Effector CD8-positive, alpha-beta T cell (primary cell): ENCODE measurements around the gene GAS7.

Experiments used
- DNase-seq: peaks from one replicate; lab custom pipeline; 2025; lab: John Stamatoyannopoulos, UW

The GAS7 gene

GRCh38 chr17:10200645-10201044 is 2.2 kb upstream of the GAS7 start:
- DNase-seq, result no peak

GRCh38 chr17:10200016-10200415 is 1.6 kb upstream of the GAS7 start:
- DNase-seq, result no peak

GRCh38 chr17:10197721-10198508 is 491 bp downstream of the GAS7 start:
- DNase-seq, result no peak

DNA sequence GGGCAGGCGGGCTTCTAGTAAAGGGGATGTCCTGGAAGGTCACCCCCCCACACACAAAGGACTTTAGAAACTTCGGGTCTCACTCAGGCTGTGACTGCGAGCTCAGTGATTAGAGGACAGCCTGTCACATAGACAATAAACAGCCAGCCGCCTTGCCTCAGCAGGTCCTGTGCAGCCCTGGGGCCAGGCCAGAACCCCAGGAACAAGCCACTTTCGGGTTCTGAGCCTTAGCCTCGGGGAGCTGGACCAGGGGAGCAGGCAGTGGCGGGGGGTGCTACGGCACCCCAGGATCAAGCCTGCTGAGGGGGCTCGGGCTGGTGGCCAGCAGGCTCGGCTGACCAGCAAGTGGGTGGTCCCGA is 1.1 kb downstream of the GAS7 start:
- DNase-seq, result no peak

GRCh38 chr17:10196941-10197340 is 1.5 kb downstream of the GAS7 start:
- no peak for DNase-seq

DNA sequence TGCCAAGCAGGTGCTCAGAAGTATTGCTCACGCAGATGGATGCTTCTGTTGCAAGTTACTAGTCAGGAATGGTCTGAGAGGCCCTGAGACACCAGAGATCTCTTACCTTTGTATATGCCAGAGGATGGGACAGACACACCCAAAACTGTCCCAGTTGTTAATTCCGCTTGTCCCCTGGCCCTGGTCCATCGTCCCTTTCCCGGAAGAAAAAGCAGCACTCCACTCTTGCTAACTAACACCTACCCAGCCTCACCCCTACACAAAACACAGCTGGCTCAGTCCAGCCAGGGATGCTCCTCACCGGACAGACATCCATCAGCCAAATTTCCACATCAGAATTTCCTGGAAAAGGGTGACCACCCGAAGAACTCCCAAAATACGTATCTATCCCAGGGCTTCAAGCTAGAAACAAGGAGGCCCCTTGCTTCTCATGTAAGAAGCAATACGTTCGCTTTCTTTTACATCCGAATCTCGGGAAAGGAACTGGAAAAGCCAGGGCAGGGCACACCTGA is 2.0 kb downstream of the GAS7 start:
- DNase-seq, result no peak

DNA sequence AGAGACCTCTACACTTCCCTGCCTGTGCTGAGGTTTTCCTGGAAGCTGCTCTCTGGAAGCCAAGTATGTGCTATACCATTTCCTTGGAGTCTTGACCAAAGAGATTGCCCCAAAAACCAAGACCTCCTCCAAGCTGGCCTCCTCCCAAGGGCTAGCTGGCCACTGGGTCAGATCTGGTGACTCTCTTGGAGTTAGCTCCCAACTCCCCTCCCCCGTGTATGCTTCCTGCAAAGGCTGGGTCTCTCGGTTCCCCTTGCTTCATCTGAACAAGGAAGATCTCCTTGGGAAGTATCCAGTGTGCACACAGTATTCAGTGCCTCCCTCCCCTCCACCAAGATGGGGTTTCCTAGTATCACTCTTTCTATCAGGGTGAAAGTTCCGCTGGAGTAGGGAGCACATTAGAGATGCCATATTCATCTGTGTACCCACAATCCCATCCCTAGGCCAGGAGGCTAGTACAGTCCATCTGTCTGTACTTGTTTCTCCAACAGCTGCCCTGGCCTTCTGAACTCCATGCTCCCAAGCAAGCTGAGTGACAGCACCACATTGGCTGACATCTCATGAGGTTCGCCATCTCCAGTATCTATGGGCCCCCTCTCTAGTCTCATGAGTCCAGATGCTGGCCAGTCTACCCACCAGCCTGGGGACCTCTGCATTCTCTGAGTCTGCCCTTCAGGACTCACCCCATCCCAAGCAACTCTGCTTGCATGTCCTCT is 3.2 kb downstream of the GAS7 start:
- no peak for DNase-seq

GRCh38 chr17:10193632-10194031 is 4.8 kb downstream of the GAS7 start:
- no peak for DNase-seq

GRCh38 chr17:10192972-10193371 is 5.4 kb downstream of the GAS7 start:
- DNase-seq, result no peak

DNA sequence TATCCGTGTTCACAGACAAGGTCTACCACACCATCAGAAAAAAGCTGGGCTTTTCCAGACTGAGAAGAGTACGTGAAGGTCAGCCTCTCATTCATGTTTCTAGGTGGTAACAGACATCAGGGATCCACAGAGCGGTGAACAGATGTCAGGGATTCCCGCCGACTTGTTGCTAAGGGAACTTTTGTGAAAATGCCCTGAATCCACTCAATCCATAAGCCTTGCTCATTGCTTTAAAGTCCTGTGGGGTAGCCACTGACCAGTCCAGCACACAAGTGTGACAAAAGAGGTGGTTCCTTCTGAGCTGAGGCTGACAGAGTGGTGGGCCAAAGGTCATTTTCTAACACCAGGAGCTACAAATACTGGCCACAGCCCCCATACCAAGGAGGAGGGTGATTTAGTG is 5.9 kb downstream of the GAS7 start:
- DNase-seq, result no peak

GRCh38 chr17:10187456-10187855 is 10.9 kb downstream of the GAS7 start:
- DNase-seq, result no peak

- no peak for DNase-seq
Measured at GRCh38 chr17:10186771-10187410, 11.5 kb downstream of the GAS7 start.

- DNase-seq, result no peak
Measured at GRCh38 chr17:10183931-10184930, 14.2 kb downstream of the GAS7 start.

DNA sequence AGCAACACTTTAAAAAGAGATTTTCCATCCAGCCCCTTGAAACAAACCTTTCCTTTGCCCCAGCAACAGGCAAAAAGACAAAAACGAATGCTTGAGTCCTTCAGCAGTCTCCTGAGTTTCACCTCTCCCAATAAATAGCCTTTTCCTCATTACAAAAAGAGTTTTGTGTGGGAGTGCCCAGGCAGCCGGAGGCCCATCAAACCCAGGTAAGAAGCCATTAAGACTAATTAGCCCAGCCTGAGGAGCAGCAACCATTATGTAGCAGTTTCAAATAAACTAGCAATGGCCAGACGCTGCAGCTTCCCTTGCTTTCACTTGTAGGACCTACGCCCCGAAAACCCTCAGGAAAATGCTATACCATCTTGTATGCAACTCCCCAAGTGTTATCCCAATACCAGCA is 15.6 kb downstream of the GAS7 start:
- no peak for DNase-seq

GRCh38 chr17:10178506-10178991 is 19.9 kb downstream of the GAS7 start:
- DNase-seq, result no peak

- no peak for DNase-seq
Measured at GRCh38 chr17:10177913-10178505, 20.4 kb downstream of the GAS7 start.

- DNase-seq, result no peak
Measured at GRCh38 chr17:10177131-10177912, 21.1 kb downstream of the GAS7 start.

DNA sequence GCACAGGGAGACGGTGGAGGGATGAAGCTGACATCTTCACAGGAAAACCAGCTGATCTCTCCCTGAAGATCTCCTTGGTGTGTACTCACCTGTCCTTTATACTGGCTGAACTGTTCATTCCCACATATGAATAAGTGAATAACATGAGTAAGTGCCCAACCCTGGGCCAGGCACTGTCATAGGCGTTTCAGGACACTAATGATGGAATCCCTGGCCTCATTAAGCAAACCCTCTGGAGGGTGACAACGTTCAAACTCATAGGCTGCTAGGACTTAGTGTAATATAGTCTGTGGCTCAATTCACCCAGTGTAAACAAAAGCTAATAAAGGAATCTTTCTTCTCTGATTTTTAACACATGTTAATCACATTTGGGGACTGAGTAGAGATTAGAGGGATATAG is 24.5 kb downstream of the GAS7 start:
- no peak for DNase-seq

GRCh38 chr17:10172778-10173177 is 25.6 kb downstream of the GAS7 start:
- no peak for DNase-seq

DNA sequence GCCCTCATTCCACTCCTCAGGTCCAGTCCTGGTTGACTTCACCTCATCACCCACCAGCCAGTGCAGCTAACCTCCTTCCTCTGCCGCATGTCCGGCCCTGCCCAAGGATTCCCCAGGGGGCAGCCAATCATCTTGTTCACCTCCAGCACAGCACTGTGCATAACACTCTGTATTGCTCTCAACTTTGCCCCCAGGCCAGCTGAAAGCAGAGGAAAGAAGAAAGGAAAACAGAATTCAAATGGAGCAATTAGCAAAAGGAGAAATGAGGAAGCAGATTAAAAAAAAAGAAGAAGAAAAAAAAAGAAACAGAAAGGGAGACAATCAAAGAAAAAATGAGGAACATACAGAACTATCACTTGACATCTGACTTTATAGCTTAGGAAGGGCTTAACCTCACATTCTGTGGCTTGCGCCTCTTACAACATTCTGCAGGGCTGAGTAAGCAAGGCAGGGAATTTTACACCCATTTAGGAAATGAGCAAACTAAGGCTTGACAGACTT is 26.1 kb downstream of the GAS7 start:
- no peak for DNase-seq
